MM.1S (cell line): ENCODE measurements around the gene DHTKD1.

Experiments used
- DNase-seq: peaks from one replicate; pipeline ENCODE4 v3.0.0-alpha.2; 2015
- H2AFZ ChIP-seq: fragments of 300-600 bp; sonication (generic); 2 replicates; pipeline ENCODE4 v1.6.0; 2016; ENCODE audit warnings: antibody characterized with exemption, low read length
- H3F3A ChIP-seq: fragments of 300-600 bp; sonication (generic); 2 replicates; pipeline ENCODE4 v1.6.1; 2016; ENCODE audit warnings: mild to moderate bottlenecking, antibody characterized with exemption, low read length, moderate library complexity, mixed read lengths; ENCODE audit not compliant: insufficient read depth
- H3K27ac ChIP-seq: fragments of 300-600 bp; sonication (generic); 2 replicates; pipeline ENCODE4 v1.5.1; 2016; ENCODE audit warnings: mild to moderate bottlenecking, low read length
- H3K27me3 ChIP-seq: fragments of 300-600 bp; sonication (generic); replicated peaks from 2 replicates; pipeline ENCODE4 v1.6.0; 2016; ENCODE audit warnings: low read length; ENCODE audit not compliant: insufficient read depth
- H3K36me3 ChIP-seq: fragments of 300-600 bp; sonication (generic); replicated peaks from 2 replicates; pipeline ENCODE4 v1.6.1; 2016; ENCODE audit warnings: mild to moderate bottlenecking, low read length, mixed read lengths; ENCODE audit not compliant: insufficient read depth
- H3K4me1 ChIP-seq: fragments of 300-600 bp; sonication (generic); 2 replicates; pipeline ENCODE4 v1.6.1; 2016; ENCODE audit warnings: low read length, mixed read lengths
- H3K4me2 ChIP-seq: fragments of 300-600 bp; sonication (generic); 2 replicates; pipeline ENCODE4 v1.6.0; 2016; ENCODE audit warnings: low read depth, low read length
- H3K4me3 ChIP-seq: fragments of 300-600 bp; sonication (generic); 2 replicates; pipeline ENCODE4 v1.5.1; 2016; ENCODE audit warnings: low read length, mixed read lengths
- H3K79me2 ChIP-seq: fragments of 300-600 bp; sonication (generic); 2 replicates; pipeline ENCODE4 v1.6.1; 2016; ENCODE audit warnings: mixed run types, low read length, mixed read lengths
- H3K9ac ChIP-seq: fragments of 300-600 bp; sonication (generic); 2 replicates; pipeline ENCODE4 v1.6.1; 2016; ENCODE audit warnings: low read length, mixed read lengths
- H3K9me2 ChIP-seq: fragments of 300-600 bp; sonication (generic); replicated peaks from 2 replicates; pipeline ENCODE4 v1.6.1; 2016; ENCODE audit warnings: mild to moderate bottlenecking, low read length, mixed read lengths; ENCODE audit not compliant: insufficient read depth
- H3K9me3 ChIP-seq: fragments of 300-600 bp; sonication (generic); replicated peaks from 2 replicates; pipeline ENCODE4 v1.6.1; 2016; ENCODE audit warnings: mild to moderate bottlenecking, low read length, mixed read lengths; ENCODE audit not compliant: insufficient read depth
- H4K20me1 ChIP-seq: fragments of 300-600 bp; sonication (generic); 2 replicates; pipeline ENCODE4 v1.6.1; 2016; ENCODE audit warnings: mild to moderate bottlenecking, low read length, moderate library complexity, mixed read lengths; ENCODE audit not compliant: insufficient read depth
- EZH2 ChIP-seq: fragments of 300-600 bp; sonication (generic); optimal IDR thresholded peaks from 2 replicates; pipeline ENCODE3; 2017; ENCODE audit warnings: low read depth, mild to moderate bottlenecking, antibody characterized with exemption, low read length, mixed read lengths
- EZH2phosphoT487 ChIP-seq: fragments of 300-600 bp; sonication (generic); IDR thresholded peaks from 2 replicates; pipeline ENCODE4 v1.6.1; 2018; ENCODE audit warnings: antibody characterized with exemption, low read length
- TF ChIP-seq, protein P1 (sequence below): fragments of 300-600 bp; sonication (generic); IDR thresholded peaks from 2 replicates; pipeline ENCODE4 v1.5.1; 2016; ENCODE audit warnings: antibody characterized with exemption, low read length, mixed read lengths

DHTKD1 gene

DNA sequence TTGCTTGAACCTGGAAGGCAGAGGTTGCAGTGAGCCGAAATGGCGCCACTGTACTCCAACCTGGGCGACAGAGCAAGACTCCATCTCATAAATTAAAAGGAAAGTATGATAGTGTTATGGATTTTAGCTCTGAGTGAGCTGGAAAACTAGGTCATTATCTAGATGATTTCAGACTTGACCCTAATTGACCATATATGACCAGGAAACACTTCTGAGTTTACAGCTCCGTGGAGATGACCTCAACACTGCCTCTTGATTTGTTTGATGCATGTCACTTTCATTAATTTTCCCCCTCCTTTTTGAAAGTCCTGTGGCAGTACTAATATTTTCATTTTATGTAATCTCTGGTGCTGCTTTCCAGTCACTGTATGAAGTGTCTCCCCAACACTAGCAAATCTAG lies 52.9 kb downstream of the DHTKD1 start:
- Histone ChIP-seq H3K9ac (no peak overlapping the region), H3K27me3 (no peaks in the 10 kb centered on the region), H2AFZ (no peak overlapping the region), H3K79me2 (no peaks in the 10 kb centered on the region), H3F3A (no peaks in the 10 kb centered on the region), H3K4me3 (no peak overlapping the region), H3K9me2 (no peaks in the 10 kb centered on the region), H3K36me3 (no peaks in the 10 kb centered on the region), H3K9me3 (no peaks in the 10 kb centered on the region), H3K4me1 (no peaks in the 10 kb centered on the region), H4K20me1 (no peaks in the 10 kb centered on the region), H3K27ac (no peak overlapping the region), H3K4me2 (no peak overlapping the region)
- DNase-seq: no peak
- TF ChIP-seq EZH2: no peak
- TF ChIP-seq, protein P1, sequence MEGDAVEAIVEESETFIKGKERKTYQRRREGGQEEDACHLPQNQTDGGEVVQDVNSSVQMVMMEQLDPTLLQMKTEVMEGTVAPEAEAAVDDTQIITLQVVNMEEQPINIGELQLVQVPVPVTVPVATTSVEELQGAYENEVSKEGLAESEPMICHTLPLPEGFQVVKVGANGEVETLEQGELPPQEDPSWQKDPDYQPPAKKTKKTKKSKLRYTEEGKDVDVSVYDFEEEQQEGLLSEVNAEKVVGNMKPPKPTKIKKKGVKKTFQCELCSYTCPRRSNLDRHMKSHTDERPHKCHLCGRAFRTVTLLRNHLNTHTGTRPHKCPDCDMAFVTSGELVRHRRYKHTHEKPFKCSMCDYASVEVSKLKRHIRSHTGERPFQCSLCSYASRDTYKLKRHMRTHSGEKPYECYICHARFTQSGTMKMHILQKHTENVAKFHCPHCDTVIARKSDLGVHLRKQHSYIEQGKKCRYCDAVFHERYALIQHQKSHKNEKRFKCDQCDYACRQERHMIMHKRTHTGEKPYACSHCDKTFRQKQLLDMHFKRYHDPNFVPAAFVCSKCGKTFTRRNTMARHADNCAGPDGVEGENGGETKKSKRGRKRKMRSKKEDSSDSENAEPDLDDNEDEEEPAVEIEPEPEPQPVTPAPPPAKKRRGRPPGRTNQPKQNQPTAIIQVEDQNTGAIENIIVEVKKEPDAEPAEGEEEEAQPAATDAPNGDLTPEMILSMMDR: no peak

DNA sequence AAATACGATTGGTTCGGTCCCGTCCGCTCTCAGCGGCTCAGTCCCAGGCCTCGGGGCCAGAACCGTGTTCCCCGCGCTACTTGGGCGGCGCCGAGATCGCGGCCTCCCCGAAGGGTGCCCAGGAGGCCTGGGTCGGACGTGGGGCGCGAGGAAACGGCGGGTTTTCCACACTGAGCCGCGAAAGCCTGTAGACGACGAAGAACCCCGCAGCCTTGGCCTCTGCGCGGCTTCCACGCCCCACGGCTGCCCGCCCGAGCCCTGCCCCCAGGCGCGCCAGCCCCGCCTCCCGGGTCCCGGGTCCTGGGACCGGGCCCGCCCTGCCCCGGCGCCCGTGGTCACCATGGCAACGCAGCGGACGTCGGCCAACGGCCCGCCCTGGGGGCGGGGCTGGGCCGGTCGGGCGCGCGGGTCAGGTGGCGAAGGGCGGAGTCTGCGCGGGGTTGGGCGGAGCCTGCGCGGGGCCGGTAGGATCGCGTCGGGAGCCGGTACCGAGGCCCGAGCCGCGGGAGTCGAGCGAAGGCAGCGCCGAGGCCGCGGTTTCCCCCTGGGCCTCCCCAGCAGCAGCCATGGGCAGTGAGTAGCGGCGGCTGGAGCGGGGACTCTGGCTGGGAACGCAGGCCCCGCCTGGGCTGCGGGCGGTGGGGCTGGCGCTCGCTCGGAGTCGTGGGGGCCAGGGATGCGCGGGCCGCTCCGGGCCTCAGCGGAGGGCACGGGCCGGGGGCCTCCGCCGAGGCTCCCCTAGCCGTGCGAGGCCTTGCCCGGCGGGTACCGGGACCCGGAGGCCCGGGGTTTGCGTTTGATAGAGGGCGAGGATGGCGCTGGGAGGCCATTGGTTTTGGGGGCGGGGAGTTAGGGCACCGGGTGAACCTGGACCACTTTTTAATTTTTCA lies 60.7 kb downstream of the DHTKD1 start, which contains the start of gene SEC61A2:
TSS of gene SEC61A2 (plus strand) at position 456 of the 890 bp plus-strand sequence. CDS start at position 567, 111 bp downstream.
- DNase-seq: peak; percentile 97
- Histone ChIP-seq H4K20me1 (no peaks in the 10 kb centered on the region), H3K27ac (peak within 1 kb of the TSS; percentile 82; the same call in 1 of the 2 replicates), H3K36me3 (no peaks in the 10 kb centered on the region), H3K27me3 (no peaks in the 10 kb centered on the region), H3K9ac (peak within 1 kb of the TSS; percentile 82), H2AFZ (peak within 1 kb of the TSS; percentile 93), H3K9me3 (no peaks in the 10 kb centered on the region), H3K9me2 (no peaks in the 10 kb centered on the region), H3K79me2 (peaks cover 17% of the 10 kb centered on the region), H3F3A (no peaks in the 10 kb centered on the region; the same call in 1 of the 2 replicates), H3K4me2 (peak within 1 kb of the TSS; percentile 86), H3K4me1 (no peaks in the 10 kb centered on the region), H3K4me3 (peak within 1 kb of the TSS; percentile 81)
- TF ChIP-seq, protein P1: no peak
- TF ChIP-seq EZH2phosphoT487: no peak
- TF ChIP-seq EZH2: no peak

DNA sequence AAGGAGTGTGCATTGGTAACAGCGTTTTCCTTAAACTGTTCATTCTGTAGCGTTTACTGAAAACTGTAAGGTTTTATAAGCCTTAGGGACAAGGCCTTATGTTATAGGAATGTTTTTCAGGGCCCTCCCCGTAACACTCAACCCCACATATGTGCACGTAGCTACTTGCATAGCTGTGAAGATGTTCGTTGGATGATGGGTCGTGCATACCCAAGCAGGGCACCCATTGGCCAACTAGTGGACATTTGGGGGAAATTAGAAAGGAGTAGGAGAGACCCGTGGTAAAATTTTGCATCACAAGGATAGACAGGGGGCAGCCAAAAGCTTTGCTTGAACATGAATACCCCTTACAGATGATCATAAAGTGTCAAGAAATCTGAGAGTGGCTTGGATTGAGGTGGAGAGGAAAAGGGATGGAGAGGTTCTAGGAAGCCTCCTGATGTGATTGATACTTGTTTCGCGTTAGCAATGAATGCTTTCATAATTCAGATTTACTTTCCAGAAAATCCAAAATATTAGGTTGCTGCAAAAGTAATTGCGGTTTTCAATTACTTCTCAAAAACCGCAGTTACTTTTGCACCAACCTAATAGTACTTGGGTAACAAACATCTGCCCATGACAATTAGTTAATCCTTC lies 61.6 kb downstream of the DHTKD1 start:
- H3K27me3 ChIP-seq: no peaks in the 10 kb centered on the region
- H3K79me2 ChIP-seq: peaks cover 17% of the 10 kb centered on the region
- TF ChIP-seq EZH2phosphoT487: no peak
- TF ChIP-seq, protein P1: peak; percentile 48
- H3K27ac ChIP-seq: no peak overlapping the region
- H3K9ac ChIP-seq: peak overlapping the region; percentile 64; the same call in 1 of the 2 replicates
- peak; percentile 65 for DNase-seq
- no peaks in the 10 kb centered on the region for H3K4me1 ChIP-seq
- peak overlapping the region; percentile 60 for H3K4me2 ChIP-seq
- H3K4me3 ChIP-seq: peak overlapping the region; percentile 66
- H3K36me3 ChIP-seq: no peaks in the 10 kb centered on the region
- H4K20me1 ChIP-seq: no peaks in the 10 kb centered on the region
- H3K9me2 ChIP-seq: no peaks in the 10 kb centered on the region
- peak overlapping the region; percentile 74 for H2AFZ ChIP-seq
- H3K9me3 ChIP-seq: no peaks in the 10 kb centered on the region
- H3F3A ChIP-seq: no peaks in the 10 kb centered on the region; the same call in 1 of the 2 replicates
